Measurements from ENCODE around the gene ATG5.

GRCh38 chr6:106247293-106247692 is 78.3 kb downstream of the ATG5 start:
- TF ChIP-seq CTCF (IDR thresholded peaks at IDR 0.05; ENCODE audit: insufficient read depth, low read length, poor library complexity, severe bottlenecking): no peak
- TF ChIP-seq EZH2phosphoT487 (conservative IDR thresholded peaks at IDR 0.05; ENCODE audit: low read length): no peak

Measured in SU-DHL-6 (cell line).